Neural progenitor cell (in vitro differentiated cells): ENCODE data around the gene TENT5C.

Experiments
- EZH2 ChIP-seq: fragments of 200-600 bp; sonication (generic); IDR thresholded peaks from 2 replicates; pipeline ENCODE4 v1.6.1; 2017; ENCODE audit warnings: antibody characterized with exemption, mild to moderate bottlenecking, moderate library complexity
- TF ChIP-seq, protein P1 (sequence below): fragments of 200-600 bp; sonication (generic); IDR thresholded peaks from 2 replicates; pipeline ENCODE4 v1.5.1; 2017; ENCODE audit warnings: antibody characterized with exemption, mild to moderate bottlenecking

DNA sequence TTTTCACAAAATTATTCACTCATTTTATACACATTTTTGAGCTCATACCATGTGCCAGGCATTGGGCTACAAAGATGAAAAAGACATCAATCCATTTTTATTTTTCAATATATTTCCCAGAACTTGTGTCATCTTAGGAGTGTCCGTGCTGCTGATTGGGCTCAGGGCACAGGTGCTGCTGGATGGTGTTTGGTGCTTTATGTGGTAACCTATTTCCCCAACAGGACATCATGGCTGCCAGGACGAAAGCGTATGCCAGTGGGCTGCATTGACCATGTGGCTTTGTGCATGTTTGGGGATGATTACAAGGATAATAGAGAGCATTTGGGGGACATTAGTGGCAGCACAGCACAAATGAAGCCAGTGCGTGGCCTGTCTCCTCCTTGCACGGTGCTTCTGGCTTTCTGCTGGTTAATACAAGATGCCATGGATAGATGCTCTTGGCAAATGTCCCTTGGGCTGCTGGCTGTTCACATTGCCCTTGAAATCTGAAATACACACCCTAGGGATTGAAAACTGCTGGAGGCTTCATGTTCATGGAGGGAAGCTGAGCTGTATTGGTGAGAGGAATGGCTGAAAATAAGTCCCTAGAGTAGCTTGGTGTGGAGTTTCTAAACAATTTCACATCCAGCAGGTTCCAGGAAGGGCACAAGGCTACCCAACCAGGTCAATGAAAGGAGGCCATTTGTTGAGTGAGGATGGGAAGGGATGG is 52.3 kb downstream of the TENT5C start:
- TF ChIP-seq, protein P1, sequence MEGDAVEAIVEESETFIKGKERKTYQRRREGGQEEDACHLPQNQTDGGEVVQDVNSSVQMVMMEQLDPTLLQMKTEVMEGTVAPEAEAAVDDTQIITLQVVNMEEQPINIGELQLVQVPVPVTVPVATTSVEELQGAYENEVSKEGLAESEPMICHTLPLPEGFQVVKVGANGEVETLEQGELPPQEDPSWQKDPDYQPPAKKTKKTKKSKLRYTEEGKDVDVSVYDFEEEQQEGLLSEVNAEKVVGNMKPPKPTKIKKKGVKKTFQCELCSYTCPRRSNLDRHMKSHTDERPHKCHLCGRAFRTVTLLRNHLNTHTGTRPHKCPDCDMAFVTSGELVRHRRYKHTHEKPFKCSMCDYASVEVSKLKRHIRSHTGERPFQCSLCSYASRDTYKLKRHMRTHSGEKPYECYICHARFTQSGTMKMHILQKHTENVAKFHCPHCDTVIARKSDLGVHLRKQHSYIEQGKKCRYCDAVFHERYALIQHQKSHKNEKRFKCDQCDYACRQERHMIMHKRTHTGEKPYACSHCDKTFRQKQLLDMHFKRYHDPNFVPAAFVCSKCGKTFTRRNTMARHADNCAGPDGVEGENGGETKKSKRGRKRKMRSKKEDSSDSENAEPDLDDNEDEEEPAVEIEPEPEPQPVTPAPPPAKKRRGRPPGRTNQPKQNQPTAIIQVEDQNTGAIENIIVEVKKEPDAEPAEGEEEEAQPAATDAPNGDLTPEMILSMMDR: no peak
- no peak for TF ChIP-seq EZH2
